GM12865 (cell line): ENCODE data around the gene TESK1.

Experiments used
- DNase-seq: peaks from one replicate; pipeline ENCODE4 v3.0.0; 2010; ENCODE audit warnings: low read depth
- H3K4me3 ChIP-seq: 2 replicates; pipeline ENCODE4 v1.5.1; 2011; ENCODE audit warnings: mild to moderate bottlenecking, low read depth, low read length, control low read depth
- TF ChIP-seq, protein P1 (sequence below): IDR thresholded peaks from 2 replicates; pipeline ENCODE4 v1.5.1; 2011; ENCODE audit warnings: low read length, control low read depth, low read depth, inconsistent platforms; ENCODE audit not compliant: insufficient read depth; ENCODE audit errors: missing control alignments

Gene TESK1

DNA sequence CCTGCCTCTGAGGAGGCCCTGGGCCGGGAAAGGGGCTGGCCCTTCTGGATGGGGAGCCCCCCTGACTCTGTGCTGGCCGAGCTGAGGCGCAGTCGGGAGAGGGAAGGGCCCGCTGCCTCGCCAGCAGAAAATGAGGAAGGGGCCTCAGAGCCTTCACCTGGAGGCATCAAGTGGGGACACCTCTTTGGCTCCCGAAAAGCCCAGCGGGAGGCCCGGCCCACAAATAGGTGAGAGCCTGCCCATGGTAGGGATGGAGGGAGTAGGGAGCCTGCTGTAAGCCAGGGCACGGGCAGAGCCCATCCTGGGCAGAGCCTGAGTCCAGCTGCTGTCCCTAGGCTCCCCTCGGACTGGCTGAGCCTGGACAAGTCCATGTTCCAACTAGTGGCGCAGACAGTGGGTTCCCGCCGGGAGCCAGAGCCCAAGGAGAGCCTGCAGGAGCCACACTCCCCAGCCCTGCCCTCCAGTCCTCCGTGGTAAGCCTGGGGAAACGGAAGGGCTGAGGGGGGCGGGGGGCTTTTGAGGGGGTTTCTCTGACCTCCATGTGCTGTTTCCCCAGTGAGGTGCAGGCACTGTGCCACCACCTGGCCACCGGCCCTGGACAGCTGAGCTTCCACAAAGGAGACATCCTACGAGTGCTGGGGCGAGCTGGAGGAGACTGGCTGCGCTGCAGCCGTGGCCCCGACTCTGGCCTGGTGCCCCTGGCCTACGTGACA is 44.3 kb upstream of the TESK1 start:
- TF ChIP-seq, protein P1, sequence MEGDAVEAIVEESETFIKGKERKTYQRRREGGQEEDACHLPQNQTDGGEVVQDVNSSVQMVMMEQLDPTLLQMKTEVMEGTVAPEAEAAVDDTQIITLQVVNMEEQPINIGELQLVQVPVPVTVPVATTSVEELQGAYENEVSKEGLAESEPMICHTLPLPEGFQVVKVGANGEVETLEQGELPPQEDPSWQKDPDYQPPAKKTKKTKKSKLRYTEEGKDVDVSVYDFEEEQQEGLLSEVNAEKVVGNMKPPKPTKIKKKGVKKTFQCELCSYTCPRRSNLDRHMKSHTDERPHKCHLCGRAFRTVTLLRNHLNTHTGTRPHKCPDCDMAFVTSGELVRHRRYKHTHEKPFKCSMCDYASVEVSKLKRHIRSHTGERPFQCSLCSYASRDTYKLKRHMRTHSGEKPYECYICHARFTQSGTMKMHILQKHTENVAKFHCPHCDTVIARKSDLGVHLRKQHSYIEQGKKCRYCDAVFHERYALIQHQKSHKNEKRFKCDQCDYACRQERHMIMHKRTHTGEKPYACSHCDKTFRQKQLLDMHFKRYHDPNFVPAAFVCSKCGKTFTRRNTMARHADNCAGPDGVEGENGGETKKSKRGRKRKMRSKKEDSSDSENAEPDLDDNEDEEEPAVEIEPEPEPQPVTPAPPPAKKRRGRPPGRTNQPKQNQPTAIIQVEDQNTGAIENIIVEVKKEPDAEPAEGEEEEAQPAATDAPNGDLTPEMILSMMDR = no peak
- H3K4me3 ChIP-seq = no peak overlapping the region
- no peak for DNase-seq

DNA sequence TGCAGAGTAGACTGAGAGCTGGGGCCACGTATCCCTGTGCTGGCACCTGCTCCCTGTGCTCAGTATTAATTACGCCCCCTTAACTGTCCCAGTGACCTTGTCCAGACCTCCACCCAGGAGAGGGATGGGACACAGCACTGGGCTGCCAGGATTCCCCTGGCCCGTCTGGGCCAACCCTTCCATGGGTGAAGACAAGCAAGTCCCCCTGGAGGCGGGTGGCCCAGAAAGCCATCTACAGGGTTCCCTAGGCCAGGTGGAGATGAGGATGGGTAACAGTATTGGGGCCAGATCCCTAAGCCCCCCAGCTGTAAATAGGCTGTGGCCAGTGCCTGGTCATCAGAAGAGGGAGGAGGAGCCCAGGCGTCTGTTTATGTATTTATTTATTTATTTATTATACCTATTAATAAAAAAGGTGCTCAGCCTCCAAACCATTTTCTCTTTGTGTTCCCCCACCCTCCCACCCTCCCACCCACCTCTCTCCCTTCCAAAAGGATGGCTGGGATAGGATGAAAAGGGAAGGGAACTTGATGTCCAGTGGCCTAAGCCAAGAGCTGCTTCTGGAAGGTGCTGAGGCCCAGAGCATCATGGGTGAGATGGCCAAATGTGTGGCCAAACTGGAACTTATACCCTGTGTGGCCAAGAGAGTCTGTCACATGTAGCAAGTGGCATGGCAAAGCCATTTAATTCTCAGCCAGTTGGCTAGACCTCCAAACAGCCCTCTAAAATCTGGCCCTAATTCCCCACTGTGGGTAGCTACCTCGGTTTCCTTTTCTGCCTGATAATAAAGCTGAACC is 43.4 kb upstream of the TESK1 start:
- no peak for DNase-seq
- TF ChIP-seq, protein P1 = no peak
- no peak overlapping the region for H3K4me3 ChIP-seq

DNA sequence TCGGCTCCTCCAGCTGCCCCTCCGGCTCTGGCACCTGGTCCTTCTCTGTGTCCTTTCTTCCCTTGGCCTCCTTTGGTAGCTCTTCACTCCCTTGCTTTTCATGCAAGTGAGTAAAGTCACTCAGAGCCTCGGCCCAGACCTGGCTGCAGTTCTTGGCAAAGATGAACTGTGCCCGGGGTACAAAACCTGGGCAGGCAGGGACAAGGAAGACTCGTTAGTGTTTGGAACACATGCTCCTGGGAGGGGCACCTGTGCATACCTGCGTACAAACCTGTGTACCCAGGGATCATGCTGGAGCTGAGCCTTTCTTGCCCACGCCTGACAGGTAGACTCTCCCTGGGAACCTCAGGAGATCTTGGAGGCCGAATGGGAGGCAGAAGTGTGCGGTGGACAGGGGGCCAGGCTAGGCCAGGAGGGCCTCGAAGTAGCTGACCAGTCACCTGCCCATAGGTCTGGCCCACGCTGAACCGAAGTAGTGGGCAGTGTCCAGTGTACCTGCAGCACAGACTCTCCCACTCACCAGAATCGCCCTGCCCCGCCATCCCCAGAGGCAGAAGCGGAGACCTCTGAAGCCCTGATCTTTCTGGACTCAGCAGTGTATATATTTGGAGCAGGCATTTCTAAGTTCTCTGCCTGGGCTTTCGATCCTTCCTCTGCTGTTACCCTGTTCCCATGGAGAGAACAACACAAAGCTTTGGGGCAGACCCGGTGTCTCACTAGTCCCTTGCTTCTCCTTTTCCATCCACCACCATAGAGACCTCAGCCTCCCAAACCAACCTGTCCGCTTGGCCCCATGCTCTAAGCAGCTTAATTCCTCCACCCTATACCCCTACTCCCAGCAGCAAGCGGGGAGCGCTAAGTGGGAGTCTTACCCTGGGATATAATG is 41.9 kb upstream of the TESK1 start:
- TF ChIP-seq, protein P1 = no peak
- H3K4me3 ChIP-seq = no peak overlapping the region
- no peak for DNase-seq

DNA sequence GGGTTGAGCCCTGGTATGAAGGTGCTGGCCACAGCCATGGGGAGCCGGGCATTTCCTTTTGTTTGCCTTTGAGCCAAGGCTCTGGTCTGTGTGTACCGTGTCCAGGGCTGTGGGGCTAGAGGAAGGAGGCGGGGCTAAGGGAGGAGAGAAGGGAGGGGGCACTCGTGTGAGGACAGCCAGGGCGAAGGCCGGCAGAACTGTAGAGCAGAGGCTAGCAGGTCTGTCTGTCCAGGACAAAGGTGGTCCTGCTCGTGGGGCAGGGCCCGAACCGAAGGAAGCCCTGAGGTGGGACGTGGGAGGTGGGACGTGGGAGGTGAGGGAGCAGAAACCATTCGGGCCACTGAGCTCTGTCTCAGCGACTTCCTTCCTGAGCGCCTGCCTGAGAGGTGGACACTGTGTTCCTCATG is 41.3 kb upstream of the TESK1 start:
- DNase-seq = no peak
- TF ChIP-seq, protein P1 = no peak
- no peak overlapping the region for H3K4me3 ChIP-seq

DNA sequence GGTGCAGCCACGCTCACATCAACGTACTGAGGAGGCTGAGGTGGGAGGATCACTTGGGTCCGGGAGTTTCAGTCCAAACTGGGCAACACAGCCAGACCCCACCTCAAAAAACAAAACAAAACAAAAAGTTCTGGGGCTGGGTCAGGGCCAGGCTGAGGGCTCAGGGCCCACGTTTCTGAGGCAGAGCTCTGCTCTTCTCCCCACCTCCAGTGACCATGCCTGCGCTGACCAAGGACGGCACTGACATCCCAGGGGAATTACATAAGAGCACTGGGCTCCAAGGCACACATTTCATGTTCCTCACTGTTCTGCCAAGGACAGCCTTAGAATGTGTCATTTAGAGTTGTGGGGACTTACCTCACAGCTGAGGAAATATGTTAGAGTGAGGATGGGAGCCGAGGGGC is 40.4 kb upstream of the TESK1 start:
- H3K4me3 ChIP-seq = no peak overlapping the region

DNA sequence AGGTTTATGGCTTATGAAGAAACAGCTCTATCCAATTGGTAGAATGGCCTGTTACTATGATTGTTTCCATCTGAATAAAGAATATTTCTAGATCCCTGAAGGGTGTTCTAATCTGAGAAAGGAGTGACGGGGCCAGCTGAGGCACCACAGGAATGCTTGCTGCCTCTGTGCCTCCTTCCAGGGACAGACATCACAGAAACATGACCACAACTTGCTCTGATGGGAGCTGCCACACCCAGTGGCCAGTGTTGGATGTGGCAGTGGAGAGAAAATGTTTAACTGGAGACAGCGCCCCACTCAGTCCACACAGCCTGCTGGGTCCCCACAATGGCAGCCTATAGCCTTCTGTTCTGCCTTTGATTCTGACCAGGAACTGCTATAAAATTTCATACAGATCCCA is 38.6 kb upstream of the TESK1 start:
- no peak overlapping the region for H3K4me3 ChIP-seq
- DNase-seq = no peak
- TF ChIP-seq, protein P1 = no peak

More for the DNA sequence above, 40.4 kb upstream of the TESK1 start:
- TF ChIP-seq, protein P1 = no peak
- no peak for DNase-seq
